IPS DF 19.7 (cell line): Measurements from ENCODE around the gene CEP164.

Experiments used
- DNase-seq: peaks from one replicate; pipeline ENCODE4 v3.0.0-alpha.2; 2013; ENCODE audit warnings: low read depth, low spot score

CEP164 gene

DNA sequence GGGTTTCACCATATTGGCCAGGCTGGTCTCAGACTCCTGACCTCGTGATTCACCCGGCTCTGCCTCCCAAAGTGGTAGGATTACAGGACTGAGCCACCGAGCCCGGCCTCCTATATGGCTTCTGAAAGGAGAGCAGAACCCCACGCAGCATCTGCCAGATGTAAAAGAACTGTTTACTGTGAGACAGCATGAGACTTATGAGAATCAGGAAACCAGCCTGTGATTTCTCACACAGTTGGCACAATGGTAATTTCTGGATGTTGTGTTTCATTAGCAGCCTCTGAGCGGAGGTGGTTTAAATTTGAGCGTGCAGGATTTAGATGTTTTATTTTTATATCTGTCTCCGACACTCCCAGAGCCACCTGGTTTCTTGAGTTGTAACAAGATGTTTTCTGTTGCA, 33.8 kb downstream of the CEP164 start:
- no peak for DNase-seq

DNA sequence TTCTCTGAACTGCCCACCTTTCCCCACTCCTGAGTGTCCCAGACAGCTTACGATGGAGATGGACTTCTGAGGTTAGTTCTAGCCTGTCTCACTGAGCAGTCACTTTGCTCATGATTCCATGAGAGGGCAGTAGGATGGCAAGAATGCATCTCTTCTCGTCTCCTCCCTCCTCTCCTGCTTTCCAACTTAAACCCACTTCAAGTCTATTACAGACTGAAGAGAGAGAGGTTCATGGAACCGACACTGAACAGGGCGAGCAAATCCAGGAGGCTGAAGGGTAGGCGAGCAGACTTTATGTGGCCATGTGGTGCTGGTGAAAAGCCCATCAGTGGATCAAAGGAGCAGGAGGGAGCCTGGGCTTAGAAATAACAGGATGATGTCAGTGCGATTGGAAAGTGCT, 38.6 kb downstream of the CEP164 start:
- no peak for DNase-seq

DNA sequence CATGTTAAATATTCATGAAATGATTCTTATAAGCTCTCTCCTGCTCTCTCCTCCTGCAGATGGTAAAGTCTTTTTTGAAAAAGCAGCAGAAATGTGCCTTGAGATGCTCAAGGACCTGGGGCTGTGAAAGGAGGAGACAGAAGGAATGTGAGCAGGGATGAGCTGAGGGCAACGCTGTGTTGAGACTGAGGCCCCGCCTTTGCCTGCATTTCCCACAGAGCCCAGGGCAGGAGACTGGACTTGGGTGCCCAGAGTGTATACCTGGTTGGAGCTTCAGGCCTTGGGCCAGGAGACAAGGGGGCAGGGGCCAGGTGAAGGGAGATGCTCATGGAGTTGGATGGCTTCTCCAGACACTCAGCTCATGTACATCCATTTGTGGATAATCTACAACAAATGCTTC, 39.2 kb downstream of the CEP164 start:
- DNase-seq: no peak

DNA sequence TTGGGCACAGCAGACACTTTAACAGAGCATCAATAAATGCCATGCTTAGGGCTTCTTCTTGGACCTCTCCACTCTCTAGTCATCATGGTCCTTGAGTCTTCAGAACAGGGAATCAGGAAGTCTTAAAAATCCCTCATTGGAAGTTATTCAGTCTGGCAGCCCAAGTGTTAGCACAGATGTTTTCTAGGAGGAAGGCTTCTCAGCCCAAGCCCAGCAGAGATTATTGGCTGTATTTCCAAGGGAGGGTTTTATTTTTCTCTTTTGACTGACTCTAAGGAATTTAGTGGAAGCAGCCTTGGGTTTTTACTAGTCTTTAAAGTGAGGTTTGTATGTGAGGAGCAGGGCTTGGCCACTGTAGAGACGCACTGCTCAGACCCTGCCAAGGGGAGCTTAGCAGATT, 41.9 kb downstream of the CEP164 start:
- no peak for DNase-seq

DNA sequence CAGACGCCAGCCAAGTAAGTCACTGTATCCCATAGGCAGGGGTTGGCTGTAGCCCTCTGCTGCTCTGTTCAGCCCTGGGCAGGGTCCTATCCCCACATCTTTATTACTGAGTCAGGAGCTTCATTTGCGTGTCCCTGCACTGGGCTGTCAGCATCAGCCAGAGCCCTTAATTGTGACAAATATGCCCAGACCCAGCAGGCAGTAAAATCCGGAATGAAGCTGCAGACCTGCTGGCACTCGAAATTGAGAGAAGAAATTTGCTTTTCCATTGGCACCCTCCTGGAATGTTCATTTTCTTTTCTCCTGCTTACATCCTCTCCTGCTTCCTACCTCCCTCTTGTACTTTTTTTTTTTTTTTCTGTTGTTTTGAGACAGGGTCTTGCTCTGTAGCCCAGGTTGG, 43.8 kb downstream of the CEP164 start:
- no peak for DNase-seq

DNA sequence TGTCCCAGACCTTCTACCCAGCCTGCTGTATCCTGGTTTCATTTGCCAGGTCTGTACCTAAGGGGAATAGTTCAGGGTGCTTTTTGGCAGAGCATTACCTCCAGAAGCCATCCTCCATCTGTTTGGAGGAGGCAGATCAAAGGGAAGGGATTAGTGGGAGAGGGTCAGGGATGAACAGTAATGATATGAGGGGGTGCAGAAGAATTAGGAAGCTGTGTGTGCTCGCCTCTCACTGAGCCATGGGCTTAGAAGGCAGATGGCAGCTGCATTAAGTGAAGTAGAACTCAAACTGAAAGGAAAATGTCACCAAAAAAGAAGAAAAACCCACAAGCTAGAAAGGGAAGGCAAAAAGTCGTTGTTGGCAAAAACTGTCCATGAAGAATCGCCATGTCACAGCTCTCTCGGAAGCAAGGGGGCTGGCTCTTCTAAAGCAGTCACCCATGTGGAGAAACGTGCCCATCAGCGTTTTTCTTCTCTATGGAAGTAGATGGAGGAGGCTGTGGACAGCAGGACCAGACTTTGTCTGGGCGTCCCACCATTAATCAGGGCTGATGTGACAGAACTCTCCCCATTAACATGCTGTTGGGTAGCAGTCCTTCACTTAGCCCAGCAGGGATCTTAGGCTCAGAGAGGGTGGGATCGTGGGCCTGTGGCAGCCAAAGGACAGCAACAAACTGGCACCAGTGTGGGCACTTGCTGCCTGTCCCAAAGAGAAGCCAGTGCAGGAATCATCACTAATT, 46.8 kb downstream of the CEP164 start:
- no peak for DNase-seq

DNA sequence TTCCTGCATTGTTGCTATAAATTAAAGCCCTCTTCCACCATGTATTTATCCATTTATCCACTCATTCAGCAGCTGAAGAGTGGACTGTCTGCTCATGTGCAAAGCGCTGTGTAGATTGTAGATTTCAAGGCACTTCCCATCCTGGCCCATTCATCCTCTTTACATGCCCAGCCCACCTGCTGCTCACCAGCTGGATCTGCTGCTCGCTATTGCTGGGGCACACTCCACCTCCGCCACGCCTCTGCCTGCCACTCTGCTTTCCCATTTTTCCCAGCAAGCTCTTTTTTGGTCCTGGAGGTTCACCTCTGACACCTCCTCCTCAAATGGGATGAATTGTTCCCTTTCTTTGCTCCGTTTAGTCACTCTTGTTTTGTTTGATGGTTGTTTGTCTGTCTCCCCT, 48.3 kb downstream of the CEP164 start:
- no peak for DNase-seq

DNA sequence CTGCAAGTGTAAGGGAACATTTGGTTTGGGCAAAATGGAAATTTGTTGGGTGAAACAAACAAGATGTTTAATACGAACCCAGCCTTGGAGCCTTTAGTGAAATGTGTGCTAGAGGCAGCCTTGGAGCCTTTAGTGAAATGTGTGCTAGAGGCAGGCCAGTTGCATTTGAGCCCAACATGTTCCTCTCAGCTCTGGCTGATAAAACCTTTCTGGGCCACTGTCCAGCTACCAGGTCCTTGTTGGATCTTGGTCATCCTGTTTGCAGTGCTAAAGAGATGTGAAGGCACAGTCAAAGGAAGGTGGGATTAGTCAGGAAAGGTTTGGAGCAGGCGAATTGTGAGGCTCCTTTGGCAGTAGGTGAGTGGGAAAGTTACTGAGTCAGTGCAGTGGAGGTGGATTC, 48.9 kb downstream of the CEP164 start:
- no peak for DNase-seq

DNA sequence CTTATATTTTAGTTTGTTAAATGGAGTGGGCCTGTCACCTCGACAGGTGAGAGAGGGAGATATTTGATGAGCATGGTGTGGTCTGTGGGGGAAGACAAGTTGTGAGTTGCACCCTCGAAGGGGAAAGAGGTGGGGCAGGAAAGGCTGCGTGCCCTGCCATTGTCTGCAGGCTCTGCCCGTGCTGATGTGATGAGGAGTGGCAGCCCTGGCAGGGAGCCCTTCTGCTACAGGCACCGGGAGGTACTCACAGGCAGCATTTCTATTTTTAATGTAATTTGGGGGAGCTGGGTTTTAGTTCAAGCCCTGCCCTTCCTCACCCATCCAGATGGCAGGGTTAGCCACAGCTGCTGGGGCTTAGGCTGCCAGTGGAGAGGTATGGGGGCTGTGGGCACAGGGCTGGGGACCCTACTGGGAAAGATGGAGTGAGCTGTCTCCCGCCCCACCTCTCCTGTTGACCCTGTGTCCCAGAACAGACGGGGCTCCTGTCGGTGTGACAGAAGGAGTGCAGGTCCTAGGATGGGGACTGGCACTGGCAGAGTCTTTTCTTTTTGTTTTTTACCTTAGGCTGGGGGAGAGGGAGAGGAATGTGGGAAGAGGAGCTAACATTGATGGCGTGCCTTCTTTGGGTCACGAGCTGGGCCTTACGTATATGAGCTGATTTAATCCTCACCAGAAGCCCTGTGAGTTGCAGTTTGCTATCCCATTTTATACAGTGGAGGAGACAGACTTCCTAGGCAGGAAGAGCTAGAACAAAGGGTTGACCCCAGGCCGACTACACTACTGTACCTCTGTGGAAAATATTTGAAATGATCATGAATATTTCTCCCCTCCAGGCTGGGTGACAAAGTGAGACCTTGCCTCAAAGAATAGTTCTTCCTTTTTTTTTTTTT, 51.6 kb downstream of the CEP164 start:
- no peak for DNase-seq

DNA sequence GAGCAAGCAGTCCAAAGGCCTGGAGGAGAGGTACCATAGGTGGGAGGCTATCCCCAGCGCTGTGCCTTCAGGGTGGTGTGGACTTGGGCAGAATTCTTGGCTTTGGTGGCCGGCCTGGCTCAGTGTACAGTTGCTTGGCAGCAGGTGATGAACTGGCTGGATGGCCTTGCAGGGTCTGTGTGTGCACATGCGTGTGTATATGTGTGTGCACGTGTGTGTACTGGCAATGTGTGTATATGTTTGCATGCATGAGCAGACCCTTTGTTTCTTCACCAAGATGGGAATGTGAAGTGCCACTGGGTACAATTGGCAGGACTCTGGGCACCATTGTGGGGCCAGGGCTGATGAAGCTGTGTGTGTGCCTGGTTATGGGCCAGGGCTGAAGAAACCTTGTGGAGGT, 53.0 kb downstream of the CEP164 start:
- DNase-seq: no peak

DNA sequence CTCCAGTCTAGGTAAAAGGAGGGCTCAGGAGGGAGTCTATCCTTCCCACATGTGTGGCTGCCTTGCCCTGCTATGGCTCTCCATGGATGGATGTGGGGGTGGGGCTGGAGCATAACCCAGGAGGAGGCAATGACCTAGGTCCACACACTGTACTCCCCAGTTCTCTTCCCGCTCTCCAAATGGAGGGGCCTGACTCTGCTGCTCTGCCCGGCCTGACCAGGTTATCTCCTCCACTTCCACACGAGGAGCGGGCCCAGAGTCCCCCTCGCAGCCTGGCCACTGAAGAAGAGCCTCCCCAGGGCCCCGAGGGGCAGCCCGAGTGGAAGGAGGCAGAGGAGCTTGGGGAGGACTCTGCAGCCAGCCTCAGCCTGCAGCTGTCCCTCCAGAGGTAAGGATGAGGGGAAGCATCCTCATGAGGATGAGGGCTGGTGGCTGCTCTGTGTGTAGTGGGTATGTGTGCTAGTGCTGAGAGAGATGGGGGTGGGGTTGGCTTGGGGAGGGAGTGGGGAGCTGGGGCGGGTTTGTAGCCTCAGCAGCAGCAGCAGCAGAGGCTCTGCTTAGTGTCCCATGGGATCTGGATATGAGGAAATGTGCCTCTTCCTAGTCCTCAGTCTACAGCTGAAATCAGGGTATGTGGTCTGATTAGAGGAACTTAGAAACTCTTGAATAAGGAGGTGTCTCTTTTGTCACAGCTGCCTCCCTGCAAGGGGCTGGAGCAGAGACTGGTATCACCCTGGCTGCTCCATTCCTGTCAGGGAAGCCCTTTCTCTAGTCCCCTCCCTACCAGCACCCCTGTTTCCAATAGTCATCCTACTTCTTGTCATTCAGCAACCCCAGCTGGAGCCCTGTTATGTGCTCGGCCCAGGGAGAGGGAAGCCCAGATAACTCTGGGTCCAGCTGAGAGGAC, 54.1 kb downstream of the CEP164 start:
- no peak for DNase-seq

DNA sequence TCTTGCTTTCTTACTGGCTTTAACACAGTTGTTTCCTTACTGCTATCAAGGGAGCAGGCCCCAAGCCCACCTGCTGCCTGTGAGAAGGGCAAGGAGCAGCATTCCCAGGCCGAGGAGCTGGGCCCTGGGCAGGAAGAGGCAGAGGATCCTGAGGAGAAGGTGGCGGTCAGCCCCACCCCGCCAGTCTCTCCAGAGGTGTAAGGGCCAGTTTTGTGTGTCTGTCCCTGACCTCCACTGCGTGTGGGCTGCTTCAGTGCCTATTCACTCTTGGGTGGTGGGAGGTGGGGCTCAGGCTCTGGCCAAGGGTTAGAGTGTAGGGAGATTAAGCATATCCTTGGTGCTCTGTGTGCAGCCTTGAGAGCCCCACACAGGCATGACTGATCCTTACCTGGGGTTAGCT, 55.1 kb downstream of the CEP164 start:
- DNase-seq: no peak

DNA sequence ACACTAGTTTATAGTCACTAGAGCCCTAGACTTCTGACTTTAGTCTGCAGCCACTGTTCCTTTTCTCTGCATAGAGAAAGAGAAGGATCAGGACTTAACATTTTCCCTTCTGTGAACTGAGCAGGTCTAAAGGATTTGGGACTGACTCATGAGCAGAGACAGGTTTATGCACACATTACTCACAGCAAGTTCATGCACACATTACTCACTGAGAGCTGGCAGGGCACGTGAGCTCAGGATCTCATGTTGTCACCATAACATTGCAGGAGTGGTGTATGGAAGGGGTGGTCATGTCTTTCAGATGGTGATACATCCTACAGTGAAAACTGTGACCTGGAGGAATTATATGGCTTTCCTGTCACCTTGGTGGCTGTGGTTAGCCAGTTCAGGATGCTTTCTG, 56.4 kb downstream of the CEP164 start:
- no peak for DNase-seq

DNA sequence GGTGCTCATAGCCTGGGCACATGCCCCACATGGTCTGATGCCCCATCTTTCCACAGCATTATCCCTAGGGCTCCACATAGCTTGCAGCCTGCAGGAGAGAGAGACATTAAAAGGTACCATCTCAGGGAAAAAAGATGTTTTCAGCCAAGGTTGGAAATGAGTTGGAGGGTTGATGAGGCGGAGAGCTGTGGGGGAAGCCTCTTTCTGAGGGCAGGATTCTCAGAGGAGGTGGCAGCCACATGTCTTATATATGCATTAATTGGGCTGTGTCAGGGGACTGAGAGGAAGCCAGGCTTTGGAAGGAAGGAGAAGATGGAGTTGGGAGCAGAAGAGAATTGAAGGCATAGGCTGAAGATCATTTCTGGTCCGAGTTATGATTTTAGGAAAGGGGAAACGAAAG, 57.8 kb downstream of the CEP164 start:
- DNase-seq: no peak

DNA sequence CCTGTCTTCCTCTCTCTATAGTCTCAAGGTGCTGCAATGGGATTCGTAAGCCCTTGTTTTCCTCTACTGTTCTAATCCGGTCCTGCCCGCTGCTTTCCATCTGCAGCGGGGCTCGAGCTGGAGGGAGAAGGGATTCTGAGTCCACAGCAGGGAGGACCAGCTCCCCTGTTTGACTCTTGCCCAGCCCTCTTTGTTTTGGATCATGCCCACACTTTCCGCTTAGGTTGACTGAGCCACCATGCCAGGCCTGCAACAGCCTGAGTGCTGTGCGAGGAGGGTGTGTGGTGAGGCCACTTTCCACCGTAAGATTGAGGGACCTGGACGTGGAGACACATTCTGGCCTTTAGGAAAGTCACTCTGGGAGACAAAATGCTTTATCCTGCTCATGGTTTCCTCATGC, 58.3 kb downstream of the CEP164 start:
- no peak for DNase-seq

DNA sequence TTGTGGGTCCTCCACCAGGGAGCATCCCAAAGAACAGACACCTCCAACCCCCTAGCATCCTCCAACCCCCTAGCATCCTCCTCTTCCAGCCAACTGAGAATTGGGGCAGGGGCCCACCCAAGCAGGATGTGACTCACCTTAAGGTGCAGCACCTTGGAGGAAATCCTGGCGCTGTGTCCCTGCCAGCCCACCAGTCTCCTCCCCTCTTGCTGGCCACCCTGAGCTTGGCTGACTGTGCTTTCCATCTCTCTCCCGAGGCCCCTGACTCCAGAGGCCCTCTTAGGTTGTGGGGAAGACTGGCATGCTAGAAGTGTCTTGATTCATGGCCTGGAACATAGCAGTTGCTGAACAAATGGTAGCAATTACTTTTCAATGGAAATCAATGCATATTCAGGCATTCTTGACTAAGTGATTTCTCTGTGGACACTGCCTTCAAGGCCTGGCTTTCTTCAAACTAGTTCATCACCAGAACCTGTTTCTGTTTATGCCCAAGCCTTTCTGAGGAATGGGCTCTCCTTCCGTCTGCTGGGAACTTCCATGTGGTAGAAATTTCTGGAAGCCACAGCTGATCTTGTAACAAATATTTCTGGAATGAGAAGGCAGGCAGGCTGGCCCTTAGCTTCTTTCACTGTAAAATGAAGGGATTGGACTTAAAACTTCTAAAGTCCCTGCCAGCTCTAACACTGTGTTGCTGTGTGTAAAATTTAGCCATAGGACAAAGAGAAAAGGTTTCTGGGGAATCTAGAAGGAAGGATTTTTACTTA, 60.5 kb downstream of the CEP164 start:
- no peak for DNase-seq

DNA sequence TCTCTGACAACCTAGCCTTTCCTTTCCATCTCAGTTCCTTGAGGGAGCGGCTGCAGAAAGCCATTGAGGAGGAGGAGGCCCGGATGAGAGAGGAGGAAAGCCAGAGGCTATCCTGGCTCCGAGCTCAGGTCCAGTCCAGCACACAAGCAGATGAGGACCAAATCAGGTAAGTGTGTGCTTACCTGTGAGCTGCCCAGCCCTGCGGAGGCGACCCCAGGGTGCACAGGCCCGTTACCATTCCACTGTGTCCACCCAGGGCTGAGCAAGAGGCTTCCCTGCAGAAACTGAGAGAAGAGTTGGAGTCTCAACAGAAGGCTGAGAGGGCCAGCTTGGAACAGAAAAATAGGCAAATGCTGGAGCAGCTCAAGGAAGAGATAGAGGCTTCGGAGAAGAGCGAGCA, 63.1 kb downstream of the CEP164 start:
- DNase-seq: no peak

DNA sequence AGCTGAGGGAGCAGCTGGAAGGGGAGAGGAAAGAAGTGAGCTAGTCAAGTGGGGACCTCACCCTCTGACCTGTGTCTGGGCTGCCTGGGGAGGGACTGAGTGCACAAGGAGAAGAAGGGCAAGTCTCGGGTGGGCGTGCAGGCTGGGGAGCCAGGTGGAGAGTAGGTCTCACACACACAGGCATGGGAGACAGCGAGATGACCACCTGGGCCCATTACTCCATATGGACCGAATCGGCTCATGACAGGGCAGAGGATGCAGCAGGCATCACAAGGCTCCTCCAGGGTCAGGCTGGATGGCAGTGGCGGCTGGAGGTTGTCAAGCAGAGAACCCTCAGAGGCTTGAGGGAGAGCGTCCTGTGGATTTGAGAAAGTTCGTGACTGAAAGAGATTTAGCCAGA, 63.5 kb downstream of the CEP164 start:
- DNase-seq: no peak

DNA sequence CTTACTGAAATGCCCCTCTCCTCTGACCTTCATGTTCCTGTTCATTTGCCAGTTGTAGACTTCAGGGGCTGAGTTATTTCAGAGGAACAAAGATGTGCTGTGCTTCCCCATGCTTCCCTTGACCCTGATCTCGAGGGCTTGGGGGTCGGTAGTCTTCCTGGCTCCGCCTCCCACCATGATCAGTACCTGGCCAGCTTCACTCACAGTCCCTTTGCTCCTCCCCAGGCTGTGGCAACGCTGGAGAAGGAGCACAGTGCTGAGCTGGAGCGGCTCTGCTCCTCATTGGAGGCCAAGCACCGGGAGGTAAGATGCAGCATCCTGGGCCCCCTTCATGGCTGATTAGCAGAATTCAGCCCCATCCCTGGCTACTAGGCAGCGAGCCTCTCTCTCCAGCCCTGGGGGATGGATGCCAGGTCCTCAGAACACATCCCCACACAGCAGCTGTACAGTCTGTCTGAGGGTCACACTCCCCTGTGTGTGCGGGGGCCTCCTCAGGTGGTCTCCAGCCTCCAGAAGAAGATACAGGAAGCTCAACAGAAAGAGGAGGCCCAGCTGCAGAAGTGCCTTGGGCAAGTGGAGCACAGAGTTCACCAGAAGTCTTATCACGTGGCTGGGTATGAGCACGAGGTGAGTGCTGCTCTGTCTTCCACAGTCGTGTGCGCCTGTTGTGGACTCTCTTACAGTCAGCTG, 64.5 kb downstream of the CEP164 start:
- DNase-seq: no peak

DNA sequence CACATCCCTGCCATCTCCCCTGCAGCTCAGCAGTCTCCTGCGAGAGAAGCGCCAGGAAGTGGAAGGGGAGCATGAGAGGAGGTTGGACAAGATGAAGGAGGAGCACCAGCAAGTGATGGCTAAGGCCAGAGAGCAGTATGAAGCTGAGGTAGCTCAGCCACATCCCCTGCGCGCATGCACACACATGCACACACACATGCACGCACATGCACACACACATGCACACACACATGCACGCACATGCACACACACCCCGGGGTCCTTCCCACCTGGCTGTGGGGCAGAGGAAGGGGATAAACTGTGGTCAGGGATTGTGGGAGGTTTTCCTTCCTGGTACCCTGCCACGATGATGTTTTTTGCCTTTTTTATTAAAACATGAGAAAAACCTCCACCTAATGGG, 65.3 kb downstream of the CEP164 start:
- no peak for DNase-seq
